ENCODE results near the gene ASTN2.

The ASTN2 gene

DNA sequence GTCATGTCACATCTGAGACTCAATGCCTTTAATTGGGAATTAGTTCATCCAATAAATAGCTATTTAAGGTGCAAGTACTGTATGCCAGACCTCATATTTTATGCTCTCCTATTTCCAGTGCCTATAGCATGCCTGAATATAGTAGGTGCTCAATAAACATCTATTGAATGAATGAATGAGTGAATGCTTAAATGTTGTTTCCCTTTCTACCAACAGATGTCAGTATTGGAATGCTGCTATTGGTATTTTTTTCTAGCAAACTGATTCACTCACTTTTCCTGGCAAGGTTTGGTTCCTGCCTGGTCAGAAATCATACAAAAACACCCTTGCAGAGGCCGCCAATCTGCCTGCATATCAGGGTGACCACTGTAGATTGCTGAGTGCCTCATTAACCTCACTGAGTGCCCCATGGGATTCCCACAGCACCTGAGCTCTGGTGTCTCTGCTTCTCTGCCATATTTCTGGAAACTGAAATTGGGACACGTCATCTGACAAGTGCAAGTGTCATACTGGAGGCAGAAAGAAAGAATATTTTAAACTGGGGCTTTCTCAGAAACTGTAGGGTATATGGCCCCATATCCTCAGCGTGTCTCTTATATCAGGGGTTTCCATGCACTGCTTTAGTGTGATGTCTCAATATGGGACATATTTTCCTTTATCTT, 368.1 kb downstream of the ASTN2 start:
- TF ChIP-seq ZNF274 (IDR thresholded peaks at IDR 0.05; ENCODE audit: low read depth, low read length) (no peak), SUZ12 (IDR thresholded peaks at IDR 0.05; ENCODE audit: extremely low read depth, insufficient read depth, insufficient read length) (no peak), YY1 (IDR thresholded peaks at IDR 0.05; ENCODE audit: insufficient read depth, insufficient read length) (no peak)
- Histone ChIP-seq H3K4me1 (ENCODE audit: insufficient read depth, insufficient read length) (no peaks in the 10 kb centered on the region), H3K4me3 (ENCODE audit: insufficient read length, low read depth) (no peak overlapping the region), H3K36me3 (ENCODE audit: insufficient read depth, insufficient read length, low read length) (no peaks in the 10 kb centered on the region), H3K9ac (ENCODE audit: insufficient read length, low read depth) (no peak overlapping the region), H3K9me3 (ENCODE audit: insufficient read depth, low read length) (no peaks in the 10 kb centered on the region), H3K27me3 (ENCODE audit: insufficient read depth, insufficient read length) (no peaks in the 10 kb centered on the region)
- no peak for DNase-seq (ENCODE audit: low read depth, low spot score)

DNA sequence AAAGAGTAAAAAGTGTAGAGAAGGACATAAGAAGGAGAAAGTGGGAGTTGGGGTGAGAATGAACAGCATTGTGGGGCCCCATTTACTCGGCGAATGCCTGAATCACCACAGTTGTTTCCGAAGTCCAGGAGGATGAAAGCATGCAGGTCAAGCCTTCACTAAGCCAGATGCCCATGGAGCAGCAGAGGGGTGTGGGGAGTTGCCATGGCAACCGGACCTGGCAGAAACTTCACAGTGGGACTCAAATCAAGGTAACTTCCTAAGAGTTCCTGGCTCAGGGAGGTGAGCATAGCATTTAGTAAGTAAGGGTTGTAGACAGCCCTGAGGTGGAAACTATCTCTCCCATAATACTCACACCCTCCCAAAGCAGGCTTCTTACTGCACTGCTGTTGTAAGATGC, 370.6 kb downstream of the ASTN2 start:
- no peaks in the 10 kb centered on the region for H3K36me3 ChIP-seq (ENCODE audit: insufficient read depth, insufficient read length, low read length)
- H3K4me3 ChIP-seq (ENCODE audit: insufficient read length, low read depth), result no peak overlapping the region
- no peaks in the 10 kb centered on the region for H3K9me3 ChIP-seq (ENCODE audit: insufficient read depth, low read length)
- peak; percentile 36 for DNase-seq (ENCODE audit: low read depth, low spot score)
- H3K27me3 ChIP-seq (ENCODE audit: insufficient read depth, insufficient read length), result no peaks in the 10 kb centered on the region
- no peak for TF ChIP-seq ZNF274 (IDR thresholded peaks at IDR 0.05; ENCODE audit: low read depth, low read length)
- TF ChIP-seq YY1 (IDR thresholded peaks at IDR 0.05; ENCODE audit: insufficient read depth, insufficient read length), result no peak
- TF ChIP-seq SUZ12 (IDR thresholded peaks at IDR 0.05; ENCODE audit: extremely low read depth, insufficient read depth, insufficient read length), result no peak
- H3K9ac ChIP-seq (ENCODE audit: insufficient read length, low read depth), result no peak overlapping the region
- H3K4me1 ChIP-seq (ENCODE audit: insufficient read depth, insufficient read length), result no peaks in the 10 kb centered on the region

- Histone ChIP-seq H3K9me3 (ENCODE audit: insufficient read depth, low read length) (no peaks in the 10 kb centered on the region), H3K4me1 (ENCODE audit: insufficient read depth, insufficient read length) (no peaks in the 10 kb centered on the region), H3K9ac (ENCODE audit: insufficient read length, low read depth) (no peak overlapping the region), H3K27me3 (ENCODE audit: insufficient read depth, insufficient read length) (no peaks in the 10 kb centered on the region), H3K4me3 (ENCODE audit: insufficient read length, low read depth) (no peak overlapping the region), H3K36me3 (ENCODE audit: insufficient read depth, insufficient read length, low read length) (no peaks in the 10 kb centered on the region)
- TF ChIP-seq ZNF274 (IDR thresholded peaks at IDR 0.05; ENCODE audit: low read depth, low read length) (no peak), YY1 (IDR thresholded peaks at IDR 0.05; ENCODE audit: insufficient read depth, insufficient read length) (no peak), SUZ12 (IDR thresholded peaks at IDR 0.05; ENCODE audit: extremely low read depth, insufficient read depth, insufficient read length) (no peak)
- no peak for DNase-seq (ENCODE audit: low read depth, low spot score)
Observed at GRCh38 chr9:117043159-117043558, 371.7 kb downstream of the ASTN2 start.

- Histone ChIP-seq H3K27me3 (ENCODE audit: insufficient read depth, insufficient read length) (no peaks in the 10 kb centered on the region), H3K9me3 (ENCODE audit: insufficient read depth, low read length) (no peaks in the 10 kb centered on the region), H3K9ac (ENCODE audit: insufficient read length, low read depth) (no peak overlapping the region), H3K4me1 (ENCODE audit: insufficient read depth, insufficient read length) (no peaks in the 10 kb centered on the region), H3K36me3 (ENCODE audit: insufficient read depth, insufficient read length, low read length) (no peaks in the 10 kb centered on the region), H3K4me3 (ENCODE audit: insufficient read length, low read depth) (no peak overlapping the region)
- TF ChIP-seq SUZ12 (IDR thresholded peaks at IDR 0.05; ENCODE audit: extremely low read depth, insufficient read depth, insufficient read length) (no peak), ZNF274 (IDR thresholded peaks at IDR 0.05; ENCODE audit: low read depth, low read length) (no peak), YY1 (IDR thresholded peaks at IDR 0.05; ENCODE audit: insufficient read depth, insufficient read length) (no peak)
- DNase-seq (ENCODE audit: low read depth, low spot score), result no peak
Observed at GRCh38 chr9:117035546-117035945, 379.3 kb downstream of the ASTN2 start.

- Histone ChIP-seq H3K4me3 (ENCODE audit: insufficient read length, low read depth) (no peak overlapping the region), H3K36me3 (ENCODE audit: insufficient read depth, insufficient read length, low read length) (no peaks in the 10 kb centered on the region), H3K4me1 (ENCODE audit: insufficient read depth, insufficient read length) (no peaks in the 10 kb centered on the region), H3K27me3 (ENCODE audit: insufficient read depth, insufficient read length) (no peaks in the 10 kb centered on the region), H3K9me3 (ENCODE audit: insufficient read depth, low read length) (no peaks in the 10 kb centered on the region), H3K9ac (ENCODE audit: insufficient read length, low read depth) (no peak overlapping the region)
- no peak for TF ChIP-seq ZNF274 (IDR thresholded peaks at IDR 0.05; ENCODE audit: low read depth, low read length)
- no peak for TF ChIP-seq SUZ12 (IDR thresholded peaks at IDR 0.05; ENCODE audit: extremely low read depth, insufficient read depth, insufficient read length)
- no peak for TF ChIP-seq YY1 (IDR thresholded peaks at IDR 0.05; ENCODE audit: insufficient read depth, insufficient read length)
- peak; percentile 32 for DNase-seq (ENCODE audit: low read depth, low spot score)
Observed at GRCh38 chr9:117034866-117035265, 380.0 kb downstream of the ASTN2 start.

- no peak for DNase-seq (ENCODE audit: low read depth, low spot score)
- no peak overlapping the region for H3K9ac ChIP-seq (ENCODE audit: insufficient read length, low read depth)
- no peaks in the 10 kb centered on the region for H3K27me3 ChIP-seq (ENCODE audit: insufficient read depth, insufficient read length)
- H3K4me3 ChIP-seq (ENCODE audit: insufficient read length, low read depth), result no peak overlapping the region
- no peaks in the 10 kb centered on the region for H3K36me3 ChIP-seq (ENCODE audit: insufficient read depth, insufficient read length, low read length)
- TF ChIP-seq ZNF274 (IDR thresholded peaks at IDR 0.05; ENCODE audit: low read depth, low read length) (no peak), SUZ12 (IDR thresholded peaks at IDR 0.05; ENCODE audit: extremely low read depth, insufficient read depth, insufficient read length) (no peak), YY1 (IDR thresholded peaks at IDR 0.05; ENCODE audit: insufficient read depth, insufficient read length) (no peak)
- H3K9me3 ChIP-seq (ENCODE audit: insufficient read depth, low read length), result no peaks in the 10 kb centered on the region
- no peaks in the 10 kb centered on the region for H3K4me1 ChIP-seq (ENCODE audit: insufficient read depth, insufficient read length)
Observed at GRCh38 chr9:117030254-117030768, 384.5 kb downstream of the ASTN2 start.

GRCh38 chr9:117029341-117029740, 385.5 kb downstream of the ASTN2 start:
- no peak for TF ChIP-seq ZNF274 (IDR thresholded peaks at IDR 0.05; ENCODE audit: low read depth, low read length)
- TF ChIP-seq SUZ12 (IDR thresholded peaks at IDR 0.05; ENCODE audit: extremely low read depth, insufficient read depth, insufficient read length), result no peak
- TF ChIP-seq YY1 (IDR thresholded peaks at IDR 0.05; ENCODE audit: insufficient read depth, insufficient read length), result no peak
- Histone ChIP-seq H3K4me3 (ENCODE audit: insufficient read length, low read depth) (no peak overlapping the region), H3K27me3 (ENCODE audit: insufficient read depth, insufficient read length) (no peaks in the 10 kb centered on the region), H3K9me3 (ENCODE audit: insufficient read depth, low read length) (no peaks in the 10 kb centered on the region), H3K4me1 (ENCODE audit: insufficient read depth, insufficient read length) (no peaks in the 10 kb centered on the region), H3K36me3 (ENCODE audit: insufficient read depth, insufficient read length, low read length) (no peaks in the 10 kb centered on the region), H3K9ac (ENCODE audit: insufficient read length, low read depth) (no peak overlapping the region)
- DNase-seq (ENCODE audit: low read depth, low spot score), result no peak

All from NT2/D1 (cell line).